GM19324 (cell line): Measurements from ENCODE around the gene EXOC7.

Source experiments
- ATAC-seq: cut with Tn5 transposase; IDR thresholded peaks from one replicate; pipeline ENCODE4 v1.9.1; 2021; ENCODE audit warnings: mild to moderate bottlenecking, moderate library complexity; ENCODE audit not compliant: unreplicated experiment, low FRiP score

EXOC7 gene, protein sequence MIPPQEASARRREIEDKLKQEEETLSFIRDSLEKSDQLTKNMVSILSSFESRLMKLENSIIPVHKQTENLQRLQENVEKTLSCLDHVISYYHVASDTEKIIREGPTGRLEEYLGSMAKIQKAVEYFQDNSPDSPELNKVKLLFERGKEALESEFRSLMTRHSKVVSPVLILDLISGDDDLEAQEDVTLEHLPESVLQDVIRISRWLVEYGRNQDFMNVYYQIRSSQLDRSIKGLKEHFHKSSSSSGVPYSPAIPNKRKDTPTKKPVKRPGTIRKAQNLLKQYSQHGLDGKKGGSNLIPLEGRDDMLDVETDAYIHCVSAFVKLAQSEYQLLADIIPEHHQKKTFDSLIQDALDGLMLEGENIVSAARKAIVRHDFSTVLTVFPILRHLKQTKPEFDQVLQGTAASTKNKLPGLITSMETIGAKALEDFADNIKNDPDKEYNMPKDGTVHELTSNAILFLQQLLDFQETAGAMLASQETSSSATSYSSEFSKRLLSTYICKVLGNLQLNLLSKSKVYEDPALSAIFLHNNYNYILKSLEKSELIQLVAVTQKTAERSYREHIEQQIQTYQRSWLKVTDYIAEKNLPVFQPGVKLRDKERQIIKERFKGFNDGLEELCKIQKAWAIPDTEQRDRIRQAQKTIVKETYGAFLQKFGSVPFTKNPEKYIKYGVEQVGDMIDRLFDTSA

DNA sequence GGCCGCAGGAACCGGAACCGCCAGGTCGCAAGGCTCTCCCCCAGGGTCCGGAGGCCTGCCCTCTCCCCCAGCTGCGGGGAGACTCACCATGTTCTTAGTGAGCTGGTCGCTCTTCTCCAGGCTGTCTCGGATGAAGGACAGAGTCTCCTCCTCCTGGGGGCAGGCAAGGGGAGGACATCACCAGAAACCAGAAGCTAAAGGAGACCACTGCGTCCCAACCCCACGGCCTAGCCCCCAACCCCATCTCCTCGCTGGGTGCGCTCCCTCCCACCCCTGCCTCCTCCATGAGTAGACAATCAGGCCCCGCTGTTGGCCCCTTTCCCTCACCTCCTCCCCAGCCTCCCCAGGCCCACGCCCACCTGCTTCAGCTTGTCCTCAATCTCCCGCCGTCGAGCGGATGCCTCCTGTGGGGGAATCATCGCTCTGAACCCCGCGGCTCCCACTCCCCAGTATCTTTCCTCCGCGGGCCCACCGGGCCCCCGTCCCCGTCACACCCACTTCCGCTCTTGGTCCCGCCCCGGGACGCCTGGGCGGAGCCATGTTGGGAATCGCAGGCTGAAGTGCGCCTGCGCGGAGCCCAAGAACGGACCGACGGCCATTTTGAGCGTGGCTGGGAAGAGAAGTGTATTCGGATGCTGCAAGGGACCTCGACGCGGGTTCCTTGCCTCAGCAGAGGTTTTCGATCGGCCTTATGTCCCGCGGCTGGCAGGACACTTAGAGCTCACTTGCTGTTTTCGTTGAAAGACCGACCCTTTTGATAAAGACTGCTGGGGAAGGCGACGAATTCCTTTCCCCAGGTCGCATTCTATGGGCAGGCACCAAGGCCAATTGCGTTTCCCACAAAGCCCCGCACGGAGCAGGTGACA, at the start of gene EXOC7:
EXOC7 (minus strand) TSS at position 514 of the 866 bp plus-strand sequence; CDS start at position 419, 95 bp downstream.
- ATAC-seq: peak; percentile 79

DNA sequence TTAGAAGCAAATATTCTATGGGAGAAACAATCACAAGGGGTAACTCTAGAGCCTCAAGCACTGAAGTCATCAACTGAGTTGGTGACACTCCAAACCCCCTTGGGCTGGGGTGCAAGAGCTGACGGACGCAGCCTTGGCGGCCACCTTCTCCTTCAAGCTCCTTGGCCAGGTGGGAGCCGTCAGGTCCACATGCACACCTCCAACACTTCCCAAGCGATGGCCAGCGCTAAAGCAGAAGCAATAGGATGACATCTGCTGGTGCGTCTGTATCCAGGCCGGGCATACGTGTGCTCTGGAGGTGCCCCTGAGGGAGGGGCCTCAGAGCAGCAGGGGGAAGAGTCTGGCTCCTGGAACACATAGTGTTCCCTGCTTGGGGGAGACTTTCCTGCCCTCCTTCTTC, 49.6 kb upstream of the EXOC7 start:
- ATAC-seq: no peak

DNA sequence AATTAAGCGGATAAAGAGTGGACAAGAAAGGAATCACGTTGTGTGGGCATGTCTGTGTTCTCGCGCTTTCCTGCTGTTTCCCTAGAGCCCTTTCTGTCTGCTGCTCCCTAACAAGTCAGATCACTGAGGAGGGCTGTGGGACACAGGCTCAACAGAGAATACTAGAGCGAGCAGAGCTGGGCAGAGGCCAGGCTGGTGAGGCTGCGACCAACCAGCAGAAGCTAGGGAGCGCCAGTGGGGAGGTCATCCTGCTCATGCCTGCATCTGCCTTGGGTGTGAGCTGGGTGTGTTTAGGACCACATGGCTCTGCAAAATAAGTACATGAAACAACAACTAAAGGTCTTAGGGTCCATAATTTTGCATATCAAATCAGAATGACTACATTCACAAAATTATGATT, 49.0 kb upstream of the EXOC7 start:
- no peak for ATAC-seq

DNA sequence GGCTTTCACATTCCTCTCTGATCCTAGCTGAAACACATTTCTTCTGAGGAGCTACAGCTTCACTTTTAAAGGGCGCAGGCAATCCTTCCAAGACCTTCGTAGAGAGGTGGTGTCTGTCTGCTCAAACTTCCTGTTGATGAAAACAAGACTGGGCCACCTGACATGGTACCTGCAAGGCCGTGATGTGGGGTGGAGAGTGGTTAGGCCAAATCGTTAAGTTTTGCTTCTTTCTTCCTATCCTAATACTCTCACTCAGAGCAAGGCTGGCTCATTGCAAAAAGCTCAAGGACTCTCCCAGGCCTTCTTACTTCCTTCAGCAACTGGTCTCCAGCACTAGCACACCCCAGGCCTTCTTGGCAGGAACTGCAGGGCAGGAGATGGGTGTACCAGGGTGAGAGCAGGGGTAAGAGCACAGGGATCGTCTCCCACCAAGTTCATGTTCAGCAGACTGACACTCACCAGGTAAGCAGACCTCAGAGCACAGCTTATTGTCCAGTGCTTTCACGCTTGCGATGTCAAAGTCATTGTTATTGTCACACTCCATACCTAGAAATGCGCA, 48.4 kb upstream of the EXOC7 start:
- ATAC-seq: no peak

DNA sequence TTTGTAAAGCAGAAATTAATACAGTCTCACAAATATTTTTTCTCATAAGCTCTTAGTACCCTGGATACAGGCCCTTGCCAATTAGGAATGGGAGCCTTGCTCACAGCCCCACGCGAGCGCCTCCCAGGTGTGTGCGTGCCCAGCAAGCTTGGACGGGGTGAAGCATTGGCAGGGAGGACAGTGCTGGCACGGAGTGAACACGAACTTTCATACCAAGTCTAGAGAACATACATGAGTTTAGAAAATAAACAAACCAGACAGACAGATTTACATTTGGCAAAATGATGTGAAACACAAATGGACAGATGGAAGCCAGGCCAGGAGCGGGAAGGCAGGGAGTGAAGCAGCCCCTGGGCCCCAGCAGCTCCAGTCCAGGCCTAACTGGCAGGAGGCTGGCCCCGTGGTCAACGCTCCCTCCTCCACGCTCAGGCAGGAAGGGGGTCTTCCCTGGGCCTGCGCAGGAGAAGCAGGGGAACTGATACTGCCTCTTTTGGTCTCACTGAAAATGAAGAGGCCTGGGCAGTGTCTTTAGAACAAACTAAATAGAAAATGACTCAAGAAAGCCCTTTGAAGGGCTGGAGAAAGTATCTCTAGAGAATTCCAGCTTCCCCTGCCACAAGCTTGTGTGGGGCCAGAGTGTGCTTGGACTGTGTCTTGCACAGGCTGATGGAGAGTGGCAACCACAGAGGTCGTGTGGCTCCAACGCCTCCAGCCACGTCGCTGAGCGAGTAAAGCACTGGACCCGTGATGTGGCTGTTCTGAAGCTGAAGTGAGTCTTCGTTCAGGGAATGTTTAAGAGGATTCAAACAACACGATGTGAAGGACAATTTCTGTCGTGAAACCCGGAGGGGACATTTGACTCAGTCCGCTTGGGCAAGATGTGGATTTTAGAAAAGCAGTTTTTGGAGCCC, 47.4 kb upstream of the EXOC7 start:
- ATAC-seq: no peak

DNA sequence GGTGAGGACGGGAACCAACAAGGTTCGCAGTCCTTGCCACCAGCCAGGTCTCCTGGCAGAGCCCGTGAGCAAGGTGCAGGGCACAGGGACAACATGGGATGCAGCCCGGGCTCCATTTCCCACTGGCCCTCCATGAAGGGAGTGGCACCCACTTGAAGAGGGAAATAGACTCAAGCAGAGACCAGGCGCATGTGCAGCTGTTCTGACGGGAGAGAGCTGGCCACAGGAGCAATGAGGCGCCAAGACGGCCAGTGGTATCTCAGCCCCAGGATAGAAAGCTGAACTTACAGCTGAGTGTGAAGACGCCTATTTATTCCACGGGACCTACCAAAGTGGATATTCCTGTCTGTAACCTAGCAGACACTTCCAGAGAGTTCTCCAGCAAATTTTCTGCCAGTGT, 45.6 kb upstream of the EXOC7 start:
- no peak for ATAC-seq

DNA sequence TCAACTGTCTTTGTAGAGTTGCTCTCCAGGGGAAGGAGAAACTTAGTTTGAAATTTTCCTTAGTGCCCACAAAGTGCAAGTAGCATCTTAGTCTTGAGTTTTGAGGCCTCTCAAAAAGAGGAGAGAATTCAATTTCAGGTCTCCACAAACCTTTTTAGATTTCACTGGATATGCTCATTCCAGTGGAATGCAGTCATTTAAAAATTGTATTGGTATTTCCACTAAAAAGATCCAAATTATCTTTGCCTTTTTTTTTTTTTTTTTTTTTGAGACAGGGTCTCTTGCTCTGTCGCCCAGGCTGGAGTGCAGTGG, 44.4 kb upstream of the EXOC7 start:
- no peak for ATAC-seq

DNA sequence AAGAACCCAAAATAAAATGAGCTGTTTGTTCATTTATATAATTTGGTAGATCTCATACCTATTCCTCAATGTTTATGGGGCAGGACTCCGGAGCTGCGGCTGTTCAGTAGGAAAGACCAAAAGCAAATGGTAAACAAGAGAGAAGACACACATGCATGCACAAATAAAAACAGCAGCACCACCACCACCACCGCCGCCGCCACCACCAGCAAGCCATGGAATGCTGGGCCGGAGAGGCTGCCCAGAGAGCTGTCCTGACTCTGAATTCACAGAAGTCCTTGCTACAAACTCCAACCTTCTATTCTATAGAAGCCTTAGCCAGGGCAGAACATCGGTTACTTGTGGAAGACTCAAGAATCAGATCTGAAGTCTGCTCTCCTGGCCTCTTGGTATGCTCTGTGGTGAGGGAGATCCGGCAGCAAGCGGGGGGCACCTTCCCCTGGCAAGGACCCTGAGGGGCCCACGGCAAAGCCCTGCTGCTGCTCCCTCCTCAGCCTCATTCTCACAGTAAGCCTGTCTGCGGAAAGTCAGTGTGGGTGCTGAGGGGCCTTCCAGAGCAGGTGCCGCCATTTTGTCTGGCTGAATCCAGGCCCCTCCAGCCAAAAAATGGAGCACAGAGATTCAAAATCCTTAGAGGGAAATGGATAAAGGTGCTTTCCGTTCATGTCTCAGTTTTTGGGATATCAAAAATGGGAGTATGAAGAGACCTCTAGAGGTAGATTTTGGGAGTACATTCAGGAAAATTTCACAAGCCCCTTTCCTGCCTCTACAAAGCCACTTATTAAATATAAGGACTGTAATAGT, 43.8 kb upstream of the EXOC7 start:
- ATAC-seq: no peak

DNA sequence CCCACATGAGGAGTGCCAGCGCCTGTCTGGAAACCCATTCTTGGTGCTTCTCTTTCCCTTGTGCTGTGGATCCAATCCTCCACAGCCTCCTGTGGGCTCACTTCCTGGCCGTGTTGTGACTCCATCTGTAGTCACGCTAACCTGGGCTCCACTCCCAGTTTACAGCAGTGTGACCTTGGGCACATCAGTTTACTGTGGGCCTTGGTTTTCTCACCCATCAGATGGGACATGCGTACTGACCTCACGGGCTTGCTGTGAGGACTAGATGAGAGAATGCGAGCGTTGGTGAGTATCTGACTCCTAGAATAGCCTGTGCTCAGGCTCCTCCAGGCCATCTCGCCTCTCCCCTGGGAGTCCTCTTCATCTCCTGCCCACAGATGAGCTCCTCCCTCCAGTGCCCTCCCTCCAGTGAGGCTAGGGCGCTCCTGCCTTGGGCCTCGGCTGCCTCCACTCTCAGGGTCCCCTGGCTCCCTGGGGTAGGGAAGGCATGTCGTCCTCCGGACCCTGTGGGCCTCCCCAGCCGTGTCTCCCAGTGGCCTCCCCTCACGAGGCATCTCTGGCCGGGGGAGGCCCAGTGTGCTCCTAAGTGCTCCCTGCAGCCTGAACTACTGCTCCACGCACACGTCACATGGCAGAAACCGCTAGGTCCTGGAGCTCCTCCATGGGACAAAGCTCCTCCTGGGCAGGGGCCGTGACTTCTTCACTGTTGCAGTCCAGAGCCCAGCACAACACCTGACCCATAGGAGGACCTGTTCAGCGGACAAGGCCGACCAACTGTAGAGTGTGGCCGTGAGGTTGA, 42.7 kb upstream of the EXOC7 start:
- ATAC-seq: no peak

DNA sequence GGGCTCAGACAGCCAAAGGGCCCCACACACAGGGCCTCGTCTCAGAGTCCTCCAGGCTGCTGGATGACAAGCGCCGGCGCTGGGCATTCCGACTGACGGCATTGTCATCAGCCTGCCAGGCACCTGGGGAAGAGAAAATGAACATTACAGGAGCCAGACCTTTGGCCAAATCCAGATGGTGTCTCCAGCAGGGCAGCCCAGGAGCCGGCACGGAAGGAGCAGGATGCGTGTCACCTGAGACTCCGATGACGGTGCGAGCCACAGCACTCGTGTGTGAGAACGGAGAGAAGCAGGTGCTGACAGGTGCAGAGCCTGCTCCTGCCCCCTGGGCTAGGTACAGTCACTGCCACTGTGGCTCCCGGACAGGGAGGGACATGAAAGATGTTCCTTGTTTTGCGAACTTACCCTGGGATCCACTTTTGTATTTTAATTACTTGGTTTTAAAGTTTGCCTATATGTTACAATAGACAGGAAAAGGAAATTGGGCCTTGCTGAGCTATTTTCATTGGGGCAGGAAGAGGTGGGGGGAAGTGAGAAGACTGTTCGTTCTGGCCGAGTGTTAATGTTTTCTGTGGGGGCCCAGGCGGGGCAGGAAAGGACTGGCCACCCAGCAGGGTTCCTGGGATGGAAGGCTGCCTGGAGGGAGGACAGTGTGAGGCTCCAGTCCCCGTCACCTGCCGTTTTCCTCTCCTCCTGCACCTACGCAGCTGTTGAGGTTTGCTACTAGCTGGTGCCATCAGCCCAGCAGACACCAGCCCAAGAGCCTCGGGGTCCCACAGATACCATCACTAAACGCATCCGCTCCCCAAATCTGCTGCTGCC, 41.9 kb upstream of the EXOC7 start:
- no peak for ATAC-seq

DNA sequence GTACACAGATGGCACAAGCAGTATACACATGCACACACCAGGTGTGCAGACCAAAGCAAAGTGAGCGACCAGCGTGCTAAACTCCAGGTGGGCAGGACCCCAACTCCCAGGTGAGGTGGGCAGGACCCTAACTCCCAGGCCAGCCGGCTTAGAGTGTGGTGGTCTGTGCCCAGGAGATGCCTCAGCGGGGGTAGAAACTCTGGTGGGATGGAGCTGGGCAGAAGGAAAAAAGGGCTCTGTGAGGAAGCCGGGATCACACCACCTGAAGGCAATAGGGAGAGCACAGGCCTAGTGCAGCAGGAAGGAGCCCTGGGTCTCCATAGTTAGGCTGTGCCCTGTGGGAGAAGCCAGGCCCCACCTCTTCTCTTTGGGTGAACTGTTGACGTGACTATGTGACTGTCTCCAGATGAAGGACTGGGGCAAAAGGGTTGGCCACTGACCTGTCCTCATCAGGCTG, 39.0 kb upstream of the EXOC7 start:
- ATAC-seq: no peak

DNA sequence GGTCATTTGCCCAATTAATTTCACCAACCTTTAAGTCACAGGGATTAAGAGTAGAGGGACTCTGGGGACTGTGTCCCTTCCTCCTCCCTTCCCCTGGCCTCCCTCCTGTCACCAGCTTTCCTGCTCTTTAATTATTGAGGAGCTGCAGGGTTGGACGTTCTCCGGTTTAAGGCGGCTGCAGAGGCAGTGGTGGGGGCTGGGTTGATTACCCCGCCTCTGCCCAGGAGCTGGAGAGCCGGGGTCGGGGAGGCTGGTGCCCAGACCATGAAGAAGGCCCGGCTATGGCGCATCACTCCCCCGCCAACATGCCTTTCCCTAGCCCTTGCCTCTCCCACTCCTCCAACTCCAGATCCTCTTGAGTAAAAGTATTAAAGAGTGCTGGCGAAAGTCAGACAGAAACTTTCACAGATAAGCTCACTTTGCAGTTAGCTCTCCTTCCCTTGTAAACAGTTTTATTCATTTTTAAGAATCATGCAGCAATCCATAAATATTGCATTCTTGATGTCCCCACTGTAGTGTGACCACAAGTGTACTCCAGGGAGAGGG, 38.5 kb upstream of the EXOC7 start:
- ATAC-seq: no peak

DNA sequence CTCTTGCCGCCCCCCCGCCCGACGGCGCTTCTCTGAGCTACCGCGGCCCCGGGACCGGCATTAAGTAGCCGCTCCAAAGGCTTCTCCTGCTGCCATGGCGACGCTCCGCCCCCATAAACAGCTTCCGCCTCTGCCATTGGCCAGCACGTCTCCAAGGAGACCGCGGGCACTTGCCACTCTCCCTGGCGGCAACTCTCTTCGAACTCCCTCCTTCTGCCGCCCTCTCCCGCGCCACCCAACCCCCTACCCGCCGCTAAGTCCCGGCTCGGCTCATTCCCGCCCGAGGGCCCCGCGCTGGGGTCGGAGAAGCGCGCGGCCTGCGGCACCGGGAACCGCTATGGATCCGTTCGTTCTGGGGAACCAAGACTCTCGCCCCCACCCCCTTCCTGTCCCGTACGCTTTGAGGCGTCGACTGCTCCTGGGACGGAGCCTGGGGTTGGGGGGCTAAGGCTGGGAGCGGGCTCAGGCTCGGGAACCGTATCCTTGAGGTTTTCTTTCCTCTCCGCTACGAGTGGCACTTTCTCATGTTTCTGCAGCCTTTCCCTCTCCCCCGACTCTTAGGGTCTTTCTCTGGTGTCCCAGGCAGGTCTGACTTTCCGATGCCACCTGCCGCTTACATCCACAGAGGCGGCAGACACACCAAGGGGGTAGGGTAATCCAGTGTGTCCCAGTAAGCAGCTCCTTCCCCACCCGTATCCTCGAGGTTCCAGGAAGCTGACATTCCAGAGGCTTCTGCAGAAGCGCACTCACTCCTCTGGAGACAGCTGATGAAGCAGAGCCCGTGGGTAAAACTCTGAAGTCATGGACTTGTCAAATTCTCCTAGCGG, 37.8 kb upstream of the EXOC7 start, which contains the start of gene FOXJ1:
FOXJ1 (minus strand) TSS at position 34 of the 827 bp plus-strand sequence. CDS start 850 bp downstream, outside the sequence.
- ATAC-seq: peak; percentile 69

DNA sequence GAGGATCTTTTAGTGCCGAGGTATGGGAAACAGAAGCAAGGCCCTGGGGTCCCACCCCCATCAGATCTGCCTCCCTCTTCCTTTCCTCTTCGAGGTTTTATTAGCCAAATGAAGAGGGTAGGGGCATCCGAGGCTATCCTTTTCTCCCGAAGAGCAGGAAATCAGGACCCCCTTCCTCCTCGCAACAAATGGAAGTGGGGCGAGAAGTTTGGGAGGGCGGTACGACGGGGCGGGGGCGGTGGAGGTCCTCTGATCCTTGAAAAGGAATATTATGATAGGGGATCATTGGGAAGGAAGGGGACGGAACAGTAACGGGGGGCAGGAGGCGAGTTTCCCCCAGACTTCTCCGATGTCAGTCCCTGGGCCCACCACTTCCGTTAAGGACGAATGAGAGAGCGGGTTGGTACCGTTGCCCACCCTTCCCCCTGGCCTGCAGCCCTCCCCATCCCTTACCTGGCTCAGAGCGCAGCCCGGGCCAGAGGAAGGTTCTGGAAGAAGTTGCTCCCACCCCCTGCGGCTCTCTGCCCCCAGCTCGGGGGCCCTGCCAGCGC, 37.1 kb upstream of the EXOC7 start:
- no peak for ATAC-seq

DNA sequence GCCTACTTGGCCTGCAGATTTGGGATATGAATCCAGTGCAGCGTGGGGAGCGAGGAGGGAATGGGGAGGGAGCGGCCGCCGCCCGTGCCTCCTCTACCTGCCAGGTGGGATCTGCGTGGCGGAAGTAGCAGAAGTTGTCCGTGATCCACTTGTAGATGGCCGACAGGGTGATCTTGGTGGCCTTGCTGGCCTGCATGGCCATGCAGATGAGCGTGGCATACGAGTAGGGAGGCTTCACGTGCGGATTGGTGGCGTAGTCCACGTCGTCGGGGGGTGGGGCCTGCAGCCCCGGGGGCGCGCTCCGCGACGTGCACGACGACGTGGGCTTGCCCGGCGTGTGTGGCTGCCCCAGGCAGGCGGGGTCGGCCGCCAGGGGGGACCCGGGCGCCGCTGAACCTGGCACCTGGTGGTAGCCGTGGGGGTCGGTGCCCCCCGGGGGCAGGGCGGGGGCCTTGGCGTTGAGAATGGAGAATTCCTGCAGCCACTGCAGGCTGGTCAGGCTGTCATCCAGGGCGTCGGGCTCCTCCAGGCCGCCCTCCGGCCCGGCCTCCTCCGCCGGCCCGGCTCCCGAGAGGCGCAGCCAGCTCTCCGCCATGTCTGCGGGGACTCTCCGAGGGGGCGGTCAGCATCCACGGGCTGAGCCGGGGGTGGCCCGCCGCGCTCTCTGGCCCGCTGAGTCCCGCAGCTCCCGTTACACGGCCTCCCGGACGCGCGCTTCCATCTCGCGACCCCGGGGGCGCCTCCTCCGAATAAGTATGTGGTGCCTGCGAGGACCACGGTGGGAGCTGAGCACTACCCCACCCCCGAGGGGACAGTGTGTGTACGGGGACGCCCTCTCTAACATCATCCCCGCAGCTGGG, 36.4 kb upstream of the EXOC7 start:
- no peak for ATAC-seq
